ENCODE measurements around the gene C5.

C5 gene

GRCh38 chr9:120983259-120983837, 66.7 kb downstream of the C5 start:
- TF ChIP-seq CTCF (conservative IDR thresholded peaks at IDR 0.05; ENCODE audit: low read depth, low read length) = no peak
- H3K4me3 ChIP-seq (ENCODE audit: low read length) = no peak overlapping the region
- DNase-seq (ENCODE audit: low read depth) = no peak

GRCh38 chr9:120982836-120983235, 67.2 kb downstream of the C5 start:
- TF ChIP-seq CTCF (conservative IDR thresholded peaks at IDR 0.05; ENCODE audit: low read depth, low read length) = no peak
- no peak overlapping the region for H3K4me3 ChIP-seq (ENCODE audit: low read length)
- no peak for DNase-seq (ENCODE audit: low read depth)

GRCh38 chr9:120980951-120981350, 69.1 kb downstream of the C5 start:
- no peak overlapping the region for H3K4me3 ChIP-seq (ENCODE audit: low read length)
- no peak for DNase-seq (ENCODE audit: low read depth)
- TF ChIP-seq CTCF (conservative IDR thresholded peaks at IDR 0.05; ENCODE audit: low read depth, low read length) = no peak

GRCh38 chr9:120979797-120980196, 70.3 kb downstream of the C5 start:
- H3K4me3 ChIP-seq (ENCODE audit: low read length) = no peak overlapping the region
- DNase-seq (ENCODE audit: low read depth) = no peak
- no peak for TF ChIP-seq CTCF (conservative IDR thresholded peaks at IDR 0.05; ENCODE audit: low read depth, low read length)

- no peak for TF ChIP-seq CTCF (conservative IDR thresholded peaks at IDR 0.05; ENCODE audit: low read depth, low read length)
- DNase-seq (ENCODE audit: low read depth) = no peak
- no peak overlapping the region for H3K4me3 ChIP-seq (ENCODE audit: low read length)
These were observed 71.1 kb downstream of the C5 start for GRCh38 chr9:120978987-120979386.

- H3K4me3 ChIP-seq (ENCODE audit: low read length) = no peak overlapping the region
- no peak for TF ChIP-seq CTCF (conservative IDR thresholded peaks at IDR 0.05; ENCODE audit: low read depth, low read length)
- no peak for DNase-seq (ENCODE audit: low read depth)
These were observed 72.8 kb downstream of the C5 start for GRCh38 chr9:120977321-120977720.

GRCh38 chr9:120974921-120975320, 75.2 kb downstream of the C5 start:
- H3K4me3 ChIP-seq (ENCODE audit: low read length) = no peak overlapping the region
- DNase-seq (ENCODE audit: low read depth) = no peak
- TF ChIP-seq CTCF (conservative IDR thresholded peaks at IDR 0.05; ENCODE audit: low read depth, low read length) = no peak

All from retinal pigment epithelial cell (primary cell).